Islet of Langerhans (tissue), 1 donor: ENCODE results near the gene SLC30A7.
"Not testable (repeated sequence)": the region's sequence is repeated elsewhere in the genome, so short reads cannot be mapped to it uniquely, and the experiment has no call there.

ENCODE experiments used
- FAIRE-seq: peaks from one replicate; lab custom pipeline; 2011; peaks lifted over from hg19 to GRCh38; lab: Jason Lieb, UNC

SLC30A7 gene

GRCh38 chr1:100941580-100942216 is 45.8 kb downstream of the SLC30A7 start:
- no peak for FAIRE-seq

- FAIRE-seq = no peak
Measured at GRCh38 chr1:100942304-100943046, 46.6 kb downstream of the SLC30A7 start.

DNA sequence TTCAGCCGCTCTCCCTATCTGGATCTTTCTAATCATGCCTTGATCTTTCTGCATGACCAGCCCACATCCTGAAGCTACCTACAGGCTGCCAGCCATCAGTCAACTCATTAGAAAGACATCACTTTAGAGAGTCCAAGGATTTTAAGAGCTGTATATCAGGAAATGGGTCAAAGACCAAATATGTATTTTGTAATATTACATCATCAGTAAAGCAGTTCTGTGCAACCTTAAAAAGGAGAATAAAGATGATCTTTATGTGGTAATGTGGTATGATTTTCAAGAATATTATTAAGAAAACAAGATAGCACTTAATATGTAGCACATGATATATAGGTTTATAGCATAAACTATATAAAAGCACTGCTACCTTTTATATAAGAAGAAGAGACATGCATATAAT is 47.6 kb downstream of the SLC30A7 start:
- FAIRE-seq = no peak

DNA sequence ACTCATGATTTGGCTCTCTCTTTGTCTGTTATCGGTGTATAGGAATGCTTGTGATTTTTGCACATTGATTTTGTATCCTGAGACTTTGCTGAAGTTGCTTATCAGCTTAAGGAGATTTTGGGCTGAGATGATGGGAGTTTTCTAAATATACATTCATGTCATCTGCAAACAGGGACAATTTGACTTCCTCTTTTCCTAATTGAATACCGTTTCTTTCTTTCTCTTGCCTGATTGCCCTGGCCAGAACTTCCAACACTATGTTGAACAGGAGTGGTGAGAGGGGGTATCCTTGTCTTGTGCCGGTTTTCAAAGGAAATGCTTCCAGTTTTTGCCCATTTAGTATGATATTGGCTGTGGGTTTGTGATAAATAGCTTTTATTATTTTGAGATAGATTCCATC is 50.2 kb downstream of the SLC30A7 start:
- FAIRE-seq = not testable (repeated sequence)

- FAIRE-seq = not testable (repeated sequence)
Measured at GRCh38 chr1:100947816-100948215, 51.9 kb downstream of the SLC30A7 start.

GRCh38 chr1:100948721-100949405 is 53.0 kb downstream of the SLC30A7 start:
- FAIRE-seq = not testable (repeated sequence)

GRCh38 chr1:100949515-100950158 is 53.7 kb downstream of the SLC30A7 start:
- FAIRE-seq = not testable (repeated sequence)

DNA sequence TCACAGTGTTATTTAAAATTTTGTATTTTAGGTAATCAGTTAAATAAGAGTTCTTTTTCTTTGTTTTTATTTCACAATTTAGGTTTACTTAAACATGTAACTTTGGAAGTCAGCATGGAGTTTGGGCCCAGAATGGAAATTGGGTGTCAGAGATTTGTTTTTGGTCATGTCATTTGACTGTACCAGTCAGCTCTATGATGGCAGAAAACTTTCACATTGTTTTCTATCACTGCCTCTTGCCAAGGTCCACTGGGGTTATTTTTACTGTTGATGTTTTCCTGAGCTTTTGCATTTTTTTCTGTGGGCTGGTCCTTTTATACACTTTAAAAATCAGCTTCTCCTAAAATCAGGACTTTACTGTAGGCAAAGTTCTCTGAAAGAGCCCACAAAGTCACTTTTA is 54.4 kb downstream of the SLC30A7 start:
- no peak for FAIRE-seq

- FAIRE-seq = no peak
Measured at GRCh38 chr1:100950781-100951180, 54.9 kb downstream of the SLC30A7 start.

DNA sequence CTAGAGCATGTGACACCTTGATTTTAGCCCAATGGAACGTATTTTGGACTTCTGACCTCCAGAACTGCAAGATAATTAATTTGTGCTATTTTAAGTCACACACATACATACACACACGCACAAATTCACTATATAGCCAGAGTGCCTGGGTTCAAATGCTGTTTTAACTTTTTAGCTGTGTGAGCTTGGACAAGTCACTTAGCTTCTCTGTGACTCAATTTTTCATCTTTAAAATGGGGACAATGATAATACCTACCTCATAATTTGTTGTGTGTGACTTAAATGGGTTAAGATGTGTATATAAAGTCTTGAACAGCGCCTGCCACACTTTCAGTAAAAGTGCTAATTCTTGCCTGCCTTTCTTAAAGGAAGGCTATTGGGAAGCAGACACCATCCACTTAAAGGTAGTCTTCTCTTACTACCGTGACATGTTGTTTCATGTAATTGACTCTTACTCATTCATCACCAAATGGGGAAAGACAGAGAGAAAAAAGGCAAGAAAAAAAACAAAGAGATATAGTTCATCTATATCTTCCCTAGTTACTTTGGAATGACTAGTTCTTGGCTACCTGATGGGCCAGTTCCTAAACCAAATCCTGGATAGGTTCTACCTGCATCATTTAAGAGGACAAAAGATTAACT is 56.3 kb downstream of the SLC30A7 start:
- no peak for FAIRE-seq

GRCh38 chr1:100952970-100953369 is 57.1 kb downstream of the SLC30A7 start:
- not testable (repeated sequence) for FAIRE-seq

DNA sequence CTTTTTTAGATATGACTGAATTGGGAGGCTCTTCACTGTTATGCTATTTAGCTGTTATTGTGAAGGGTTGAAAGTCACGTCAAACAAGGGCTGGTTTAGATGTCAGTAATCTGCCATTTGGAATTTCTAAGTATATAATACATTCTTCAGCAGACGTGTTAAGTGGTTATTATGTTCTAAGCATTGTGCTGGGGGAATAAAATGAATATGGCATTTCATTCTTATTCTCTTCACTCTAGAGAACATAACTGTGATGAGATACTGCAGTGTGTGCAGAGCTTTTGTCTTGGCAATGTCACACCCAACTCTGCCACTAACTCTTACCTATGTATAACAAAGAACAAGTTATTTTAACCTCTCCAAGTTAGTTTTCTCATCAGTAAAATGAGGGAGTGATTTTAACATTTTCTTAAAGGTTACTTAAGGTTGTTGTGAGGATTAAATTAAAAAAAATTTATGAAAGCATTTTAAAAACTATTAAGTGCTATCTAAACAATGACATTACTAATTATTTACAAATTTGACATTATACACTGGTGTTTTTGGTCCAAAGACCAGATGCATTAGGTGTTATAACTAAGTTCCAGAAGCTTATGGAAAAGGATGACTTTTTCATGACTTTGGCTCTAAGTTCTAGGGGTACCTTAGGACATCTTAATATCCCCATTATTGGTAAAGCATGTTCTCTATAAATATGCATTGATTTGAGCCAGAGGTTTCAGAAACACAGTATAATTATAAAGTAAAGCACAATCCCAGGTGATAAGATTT is 58.3 kb downstream of the SLC30A7 start:
- peak; percentile 41 for FAIRE-seq

GRCh38 chr1:100955322-100955721 is 59.4 kb downstream of the SLC30A7 start:
- FAIRE-seq = peak; percentile 76

- no peak for FAIRE-seq
Measured at GRCh38 chr1:100959502-100960060, 63.7 kb downstream of the SLC30A7 start.

DNA sequence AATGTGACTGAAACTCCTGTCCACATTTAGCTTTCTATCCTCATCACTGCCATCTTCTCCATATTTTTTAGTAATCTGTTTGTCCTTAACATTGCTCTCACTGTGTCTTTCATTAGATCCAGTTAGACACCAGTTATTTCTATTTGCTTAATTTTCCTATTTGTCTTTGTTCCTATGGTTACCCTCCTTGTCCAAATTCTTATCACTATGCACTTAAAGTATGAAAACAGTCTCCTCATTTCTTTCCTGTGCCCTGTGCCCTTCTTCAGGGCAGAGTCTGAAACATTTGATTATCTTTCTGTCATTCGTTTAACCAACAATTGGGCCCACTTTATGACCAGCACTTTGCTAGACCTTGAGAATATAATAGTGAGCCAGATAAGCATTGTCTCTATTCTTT is 64.2 kb downstream of the SLC30A7 start:
- FAIRE-seq = no peak

GRCh38 chr1:100968621-100969020 is 72.7 kb downstream of the SLC30A7 start:
- no peak for FAIRE-seq

DNA sequence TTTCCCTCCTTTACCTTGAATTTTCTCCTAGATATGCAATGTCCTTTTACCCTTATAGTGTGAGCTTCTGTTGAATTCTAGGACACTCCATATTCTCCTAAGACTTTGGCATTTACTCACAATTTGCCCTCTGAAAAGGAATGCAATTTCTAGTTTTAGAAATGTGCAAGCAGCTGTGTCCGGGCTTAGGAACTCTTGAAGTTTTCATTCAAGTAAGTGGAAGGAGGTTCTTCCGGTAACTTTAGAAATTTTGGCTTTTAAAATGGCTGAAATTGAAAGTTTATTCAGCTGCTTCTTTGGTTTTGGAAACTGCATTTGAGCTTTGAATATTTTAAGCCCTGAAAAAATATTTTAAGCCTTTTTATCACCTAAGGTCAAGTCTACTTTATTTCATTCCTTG is 73.4 kb downstream of the SLC30A7 start:
- FAIRE-seq = no peak

GRCh38 chr1:100971021-100971420 is 75.1 kb downstream of the SLC30A7 start:
- no peak for FAIRE-seq

GRCh38 chr1:100972185-100972584 is 76.3 kb downstream of the SLC30A7 start:
- FAIRE-seq = no peak

- FAIRE-seq = no peak
Measured at GRCh38 chr1:100976936-100977335, 81.0 kb downstream of the SLC30A7 start.

- no peak for FAIRE-seq
Measured at GRCh38 chr1:100979631-100980030, 83.7 kb downstream of the SLC30A7 start.
